Right lobe of liver (tissue), 6 donors: Measurements from ENCODE around the gene ELMOD3. TPM values are rescaled to one million over a fixed set of nuclear protein-coding genes. Genes with fewer than 3 reads are reported as not detected.
A peak's percentile ranks its signal among the peaks of the same experiment; 100 is the strongest.

Source experiments
- ATAC-seq, 4 donors: fragments of 200-7000 bp; cut with Tn5 transposase; one replicate each; pipeline ENCODE4 v1.9.1; 2020; ENCODE audit warnings: mild to moderate bottlenecking in 4 of 4, moderate library complexity in 4 of 4
- DNase-seq, 3 donors: peaks; one replicate each; pipeline ENCODE4 v3.0.0-alpha.2; 2020
- H3K27ac ChIP-seq, 3 donors: fragments of 200-600 bp; one replicate each; pipeline ENCODE4 v1.8.0; 2022
- H3K27me3 ChIP-seq, 2 donors: fragments of 200-600 bp; one replicate each; pipeline ENCODE4 v1.8.0; 2022
- H3K36me3 ChIP-seq, 4 donors: fragments of 200-600 bp; sonication (generic) in 1 of 4; one replicate each; pipeline versions ENCODE4 v1.5.1 to v1.8.0; 2017 to 2022; ENCODE audit warnings: control low read depth in 1 of 4
- H3K4me1 ChIP-seq, 4 donors: fragments of 200-600 bp; sonication (generic) in 1 of 4; one replicate each; pipeline versions ENCODE4 v1.5.1 to v1.8.0; 2017 to 2022; ENCODE audit warnings: control low read depth in 1 of 4
- H3K4me3 ChIP-seq, 3 donors: fragments of 200-600 bp; one replicate each; pipeline ENCODE4 v1.8.0; 2022
- H3K9me3 ChIP-seq, 4 donors: fragments of 200-600 bp; sonication (generic) in 1 of 4; one replicate each; pipeline versions ENCODE4 v1.5.1 to v1.8.0; 2017 to 2022; ENCODE audit warnings: control low read depth in 1 of 4
- CTCF ChIP-seq, 4 donors: fragments of 200-600 bp in 3 of 4; fragments of 450-650 bp in 1 of 4; IDR thresholded peaks; one replicate each; pipeline versions ENCODE4 v1.5.1 to v1.8.0; 2016 to 2022; ENCODE audit warnings: antibody characterized with exemption in 4 of 4, mild to moderate bottlenecking in 2 of 4
- POLR2A ChIP-seq: fragments of 450-650 bp; IDR thresholded peaks from one replicate; pipeline ENCODE4 v1.6.1; 2017; ENCODE audit warnings: antibody characterized with exemption, mild to moderate bottlenecking
- WGBS: methylation state at CpG from one replicate; pipeline ENCODE4 v1.1.6; 2018; ENCODE audit warnings: low coverage, low lambda C conversion rate; ENCODE audit not compliant: insufficient coverage; ENCODE audit errors: missing lambda C conversion rate; 5-methylcytosine and 5-hydroxymethylcytosine counted together
- intact Hi-C, 2 donors: fragments of 100-400 bp; cut with DNase I; formaldehyde crosslinking; loops; one replicate each; pipeline versions ENCODE4 v1.11.2 to v1.14.1; 2022
- total RNA-seq, 6 experiments: library from RNA; depleted of rRNA in 2 of 6; stranded (reverse); fragments of >200 nt in 2 of 6; fragmentation: NEBNext Ultra II Directional in 3 of 6; extraction: Animal tissue kit (Norgen Biotek cat#: 25700) in 3 of 6; gene quantifications; one replicate each; pipeline versions ENCODE4 v1.1.0 to v1.2.4, GENCODE V29; 2016 to 2023
- donor health status: DM: no; HTN: yes; CAD: no.
- donor health status: DM: no; HTN: no; CAD: no.
- donor health status: DM: no; HTN: no; CAD: no.
- donor health status: DM: no; HTN: yes; CAD: no.
- donor health status: DM: no; HTN: yes; CAD: no.

Gene ELMOD3
- total RNA-seq, 6 experiments from 2014 or later, result 7.4 to 12.8 (median 9.5) TPM

- Histone ChIP-seq H3K27me3 (no peaks in the 10 kb centered on the region), H3K9me3 (no peaks in the 10 kb centered on the region), H3K36me3 (no peaks in the 10 kb centered on the region), H3K4me1 (peaks cover 4 to 75% (median 40%) of the 10 kb centered on the region in 4 donors), H3K27ac (no peak overlapping the region), H3K4me3 (no peak overlapping the region)
- intact Hi-C loops, result loop anchor here in 1 of 2 donors (5.0 kb wide), 1 partner anchor 129 kb away; no protein-coding TSS in a partner anchor
- 64% methylated on average over 2 of the region's 5 CpGs for WGBS
- no peak for TF ChIP-seq POLR2A
- TF ChIP-seq CTCF (IDR thresholded peaks at IDR 0.05), result no peak
- ATAC-seq, result no peak
- DNase-seq, result no peak
These were observed 69.0 kb downstream of the ELMOD3 start for GRCh38 chr2:85423525-85423924.

- Histone ChIP-seq H3K4me3 (no peak overlapping the region), H3K4me1 (peaks cover 4 to 58% (median 32%) of the 10 kb centered on the region in 4 donors), H3K27ac (peak overlapping the region in 2 of 3 donors; percentile 60 to 62), H3K36me3 (no peaks in the 10 kb centered on the region), H3K9me3 (no peaks in the 10 kb centered on the region), H3K27me3 (no peaks in the 10 kb centered on the region)
- no CpG with 5 or more reads among the region's 3 CpGs for WGBS
- TF ChIP-seq CTCF (IDR thresholded peaks at IDR 0.05) (peak in 3 of 4 donors; percentile 4 to 30 (median 19)), POLR2A (no peak)
- intact Hi-C loops, result no loop called here
- ATAC-seq (peak; percentile 61 to 79 (median 72)), DNase-seq (peak; percentile 76 to 95 (median 88))
These were observed 71.0 kb downstream of the ELMOD3 start for GRCh38 chr2:85425588-85425987.

GRCh38 chr2:85427300-85427835, 72.8 kb downstream of the ELMOD3 start:
- TF ChIP-seq POLR2A (no peak), CTCF (IDR thresholded peaks at IDR 0.05) (no peak)
- peak; percentile 59 to 75 (median 62) for ATAC-seq
- Histone ChIP-seq H3K27ac (peak overlapping the region in 1 of 3 donors; percentile 60), H3K4me3 (no peak overlapping the region), H3K36me3 (no peaks in the 10 kb centered on the region), H3K27me3 (no peaks in the 10 kb centered on the region), H3K9me3 (no peaks in the 10 kb centered on the region), H3K4me1 (peaks cover 0 to 41% (median 20%) of the 10 kb centered on the region in 4 donors)
- intact Hi-C loops, result no loop called here
- peak in 2 of 3 donors; percentile 76 to 81 for DNase-seq
- 10% methylated on average over 3 of the region's 3 CpGs for WGBS

- TF ChIP-seq CTCF (IDR thresholded peaks at IDR 0.05) (no peak), POLR2A (no peak)
- ATAC-seq (no peak), DNase-seq (no peak)
- no peak overlapping the region for H3K27ac ChIP-seq
- WGBS, result 92% methylated on average over 4 of the region's 7 CpGs
- no peak overlapping the region for H3K4me3 ChIP-seq
- no peaks in the 10 kb centered on the region for H3K27me3 ChIP-seq
- H3K9me3 ChIP-seq, result no peaks in the 10 kb centered on the region
- H3K4me1 ChIP-seq, result peaks cover 0 to 40% (median 15%) of the 10 kb centered on the region in 4 donors
- intact Hi-C loops, result no loop called here
- H3K36me3 ChIP-seq, result no peaks in the 10 kb centered on the region
These were observed 73.8 kb downstream of the ELMOD3 start for GRCh38 chr2:85428343-85428881.
